Measurements from ENCODE around the gene LINC01488. TPM values are rescaled to one million over a fixed set of nuclear protein-coding genes. Genes with fewer than 3 reads are reported as not detected.
A peak's percentile ranks its signal among the peaks of the same experiment; 100 is the strongest.

The LINC01488 gene
- polyA plus RNA-seq, 1 experiment = not detected

GRCh38 chr11:69466039-69466438 lies 15.4 kb upstream of the LINC01488 start:
- Histone ChIP-seq H3K27me3 (ENCODE audit: control insufficient read depth, insufficient read depth, low read length) (no peaks in the 10 kb centered on the region), H3K4me3 (ENCODE audit: low read depth, low read length) (no peak overlapping the region), H3K27ac (ENCODE audit: low read depth, low read length) (no peak overlapping the region), H3K9me3 (ENCODE audit: control insufficient read depth, insufficient read depth, low read length) (peaks cover 29% of the 10 kb centered on the region)
- DNase-seq (ENCODE audit: low read depth, low spot score) = no peak
- no peak for TF ChIP-seq CTCF (IDR thresholded peaks at IDR 0.05; ENCODE audit: low read depth, low read length)
- POLR2A ChIA-PET = no interaction called here
- CTCF ChIA-PET = no interaction called here

GRCh38 chr11:69467196-69467595 lies 14.3 kb upstream of the LINC01488 start:
- CTCF ChIA-PET = no interaction called here
- H3K4me3 ChIP-seq (ENCODE audit: low read depth, low read length) = no peak overlapping the region
- no peak for DNase-seq (ENCODE audit: low read depth, low spot score)

GRCh38 chr11:69467646-69468045 lies 13.8 kb upstream of the LINC01488 start:
- Histone ChIP-seq H3K4me3 (ENCODE audit: low read depth, low read length) (no peak overlapping the region), H3K27ac (ENCODE audit: low read depth, low read length) (no peak overlapping the region), H3K27me3 (ENCODE audit: control insufficient read depth, insufficient read depth, low read length) (no peaks in the 10 kb centered on the region), H3K9me3 (ENCODE audit: control insufficient read depth, insufficient read depth, low read length) (peaks cover 14% of the 10 kb centered on the region)
- ChIA-PET POLR2A (no interaction called here), CTCF (no interaction called here)
- no peak for DNase-seq (ENCODE audit: low read depth, low spot score)
- no peak for TF ChIP-seq CTCF (IDR thresholded peaks at IDR 0.05; ENCODE audit: low read depth, low read length)

More at GRCh38 chr11:69467196-69467595, 14.3 kb upstream of the LINC01488 start:
- POLR2A ChIA-PET = no interaction called here
- no peaks in the 10 kb centered on the region for H3K27me3 ChIP-seq (ENCODE audit: control insufficient read depth, insufficient read depth, low read length)
- no peak overlapping the region for H3K27ac ChIP-seq (ENCODE audit: low read depth, low read length)
- peaks cover 17% of the 10 kb centered on the region for H3K9me3 ChIP-seq (ENCODE audit: control insufficient read depth, insufficient read depth, low read length)
- TF ChIP-seq CTCF (IDR thresholded peaks at IDR 0.05; ENCODE audit: low read depth, low read length) = no peak

GRCh38 chr11:69468221-69468620 lies 13.2 kb upstream of the LINC01488 start:
- no peak for TF ChIP-seq CTCF (IDR thresholded peaks at IDR 0.05; ENCODE audit: low read depth, low read length)
- H3K27ac ChIP-seq (ENCODE audit: low read depth, low read length) = no peak overlapping the region
- peaks cover 14% of the 10 kb centered on the region for H3K9me3 ChIP-seq (ENCODE audit: control insufficient read depth, insufficient read depth, low read length)
- CTCF ChIA-PET = no interaction called here
- no peak overlapping the region for H3K4me3 ChIP-seq (ENCODE audit: low read depth, low read length)
- POLR2A ChIA-PET = no interaction called here
- no peak for DNase-seq (ENCODE audit: low read depth, low spot score)
- H3K27me3 ChIP-seq (ENCODE audit: control insufficient read depth, insufficient read depth, low read length) = no peaks in the 10 kb centered on the region

GRCh38 chr11:69468911-69469885 lies 12.3 kb upstream of the LINC01488 start:
- no peak for DNase-seq (ENCODE audit: low read depth, low spot score)
- no peak for TF ChIP-seq CTCF (IDR thresholded peaks at IDR 0.05; ENCODE audit: low read depth, low read length)
- Histone ChIP-seq H3K4me3 (ENCODE audit: low read depth, low read length) (no peak overlapping the region), H3K27me3 (ENCODE audit: control insufficient read depth, insufficient read depth, low read length) (no peaks in the 10 kb centered on the region), H3K9me3 (ENCODE audit: control insufficient read depth, insufficient read depth, low read length) (peaks cover 17% of the 10 kb centered on the region), H3K27ac (ENCODE audit: low read depth, low read length) (peak overlapping the region; percentile 21)
- ChIA-PET POLR2A (no interaction called here), CTCF (no interaction called here)

All from AG04450 (cell line).